ENCODE data around the gene CRHR1.
"Not testable (repeated sequence)": the region's sequence is repeated elsewhere in the genome, so short reads cannot be mapped to it uniquely, and the experiment has no call there.

The CRHR1 gene

DNA sequence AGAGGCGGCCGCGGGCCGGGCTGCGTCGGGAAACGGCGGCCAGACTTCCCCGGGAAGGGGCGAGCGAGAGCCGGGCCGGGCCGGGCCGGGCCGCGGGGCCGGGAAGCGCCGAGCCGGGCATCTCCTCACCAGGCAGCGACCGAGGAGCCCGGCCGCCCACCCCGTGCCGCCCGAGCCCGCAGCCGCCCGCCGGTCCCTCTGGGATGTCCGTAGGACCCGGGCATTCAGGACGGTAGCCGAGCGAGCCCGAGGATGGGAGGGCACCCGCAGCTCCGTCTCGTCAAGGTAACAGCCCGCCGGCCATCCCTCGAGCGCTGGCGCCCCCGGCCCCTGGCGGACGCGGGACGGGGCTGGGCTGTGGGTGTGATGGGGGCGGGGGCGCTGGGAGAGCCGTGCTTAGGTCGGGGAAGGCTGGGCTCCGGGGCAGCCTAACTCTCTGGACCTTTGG, at the start of gene CRHR1:
Gene CRHR1 (plus strand): TSS at position 28 of the 448 bp plus-strand sequence. CDS start 225 bp downstream, at position 253.
- DNase-seq (ENCODE audit: extremely low read depth in 1 of 2, low read depth in 1 of 2) = no peak

- no peak for DNase-seq (ENCODE audit: extremely low read depth in 1 of 2, low read depth in 1 of 2)
Observed at GRCh38 chr17:45734598-45734997, 49.5 kb upstream of the CRHR1 start.

GRCh38 chr17:45735488-45735887, 48.6 kb upstream of the CRHR1 start:
- DNase-seq (ENCODE audit: extremely low read depth in 1 of 2, low read depth in 1 of 2) = no peak

- DNase-seq (ENCODE audit: extremely low read depth in 1 of 2, low read depth in 1 of 2) = no peak
Observed at GRCh38 chr17:45739786-45740185, 44.3 kb upstream of the CRHR1 start.

GRCh38 chr17:45740553-45741330, 43.4 kb upstream of the CRHR1 start:
- no peak for DNase-seq (ENCODE audit: extremely low read depth in 1 of 2, low read depth in 1 of 2)

GRCh38 chr17:45742251-45742650, 41.9 kb upstream of the CRHR1 start:
- DNase-seq (ENCODE audit: extremely low read depth in 1 of 2, low read depth in 1 of 2) = no peak

DNA sequence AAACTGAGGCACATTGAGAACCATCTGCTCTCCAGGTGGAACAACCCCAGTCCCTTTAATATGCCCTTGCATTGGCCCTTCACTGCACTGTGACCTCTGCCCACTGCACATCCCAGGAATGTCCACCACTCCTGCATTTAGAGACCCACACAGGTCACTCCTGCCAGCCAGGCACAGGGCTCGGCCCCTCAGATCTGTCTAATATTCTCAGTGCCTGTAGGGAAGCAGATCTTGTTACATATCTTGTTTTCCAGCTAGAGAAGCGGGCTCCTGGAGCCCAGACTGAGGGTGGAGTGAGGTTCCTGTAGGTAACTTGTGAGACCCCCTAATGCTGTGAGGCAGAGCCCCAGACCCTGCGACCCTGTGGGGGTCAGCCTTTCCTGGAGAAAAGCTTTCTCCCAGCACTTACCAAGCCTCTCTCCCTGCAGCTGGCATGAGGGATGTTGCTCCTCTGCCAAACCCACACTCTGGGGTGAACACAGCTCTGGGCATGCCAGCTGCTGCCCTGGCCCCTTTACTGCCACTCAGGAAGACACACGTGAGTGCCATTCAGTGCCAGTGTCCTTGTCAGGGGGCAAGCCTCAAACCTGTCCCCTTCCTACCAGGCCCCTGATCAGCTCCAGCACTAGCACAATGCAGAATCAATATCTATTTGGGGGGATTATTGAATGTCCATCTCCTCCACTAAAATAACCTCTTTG, 40.3 kb upstream of the CRHR1 start:
- DNase-seq (ENCODE audit: extremely low read depth in 1 of 2, low read depth in 1 of 2) = no peak

DNA sequence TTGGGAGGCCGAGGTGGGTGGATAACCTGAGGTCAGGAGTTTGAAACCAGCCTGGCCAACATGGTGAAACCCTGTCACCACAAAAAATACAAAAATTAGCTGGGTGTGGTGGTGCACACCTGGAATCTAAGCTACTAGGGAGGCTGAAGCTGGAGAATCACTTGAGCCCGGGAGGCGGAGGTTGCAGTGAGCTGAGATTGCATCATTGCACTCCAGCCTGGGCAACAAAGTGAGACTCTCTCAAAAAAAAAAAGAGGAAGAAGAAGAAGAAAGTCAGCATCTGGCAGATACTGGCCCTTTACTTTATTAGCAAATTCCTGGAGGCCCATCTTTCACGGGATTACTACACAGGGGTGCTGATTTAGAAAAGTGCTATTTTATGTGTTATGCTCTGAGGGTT, 39.3 kb upstream of the CRHR1 start:
- not testable (repeated sequence) for DNase-seq (ENCODE audit: extremely low read depth in 1 of 2, low read depth in 1 of 2)

DNA sequence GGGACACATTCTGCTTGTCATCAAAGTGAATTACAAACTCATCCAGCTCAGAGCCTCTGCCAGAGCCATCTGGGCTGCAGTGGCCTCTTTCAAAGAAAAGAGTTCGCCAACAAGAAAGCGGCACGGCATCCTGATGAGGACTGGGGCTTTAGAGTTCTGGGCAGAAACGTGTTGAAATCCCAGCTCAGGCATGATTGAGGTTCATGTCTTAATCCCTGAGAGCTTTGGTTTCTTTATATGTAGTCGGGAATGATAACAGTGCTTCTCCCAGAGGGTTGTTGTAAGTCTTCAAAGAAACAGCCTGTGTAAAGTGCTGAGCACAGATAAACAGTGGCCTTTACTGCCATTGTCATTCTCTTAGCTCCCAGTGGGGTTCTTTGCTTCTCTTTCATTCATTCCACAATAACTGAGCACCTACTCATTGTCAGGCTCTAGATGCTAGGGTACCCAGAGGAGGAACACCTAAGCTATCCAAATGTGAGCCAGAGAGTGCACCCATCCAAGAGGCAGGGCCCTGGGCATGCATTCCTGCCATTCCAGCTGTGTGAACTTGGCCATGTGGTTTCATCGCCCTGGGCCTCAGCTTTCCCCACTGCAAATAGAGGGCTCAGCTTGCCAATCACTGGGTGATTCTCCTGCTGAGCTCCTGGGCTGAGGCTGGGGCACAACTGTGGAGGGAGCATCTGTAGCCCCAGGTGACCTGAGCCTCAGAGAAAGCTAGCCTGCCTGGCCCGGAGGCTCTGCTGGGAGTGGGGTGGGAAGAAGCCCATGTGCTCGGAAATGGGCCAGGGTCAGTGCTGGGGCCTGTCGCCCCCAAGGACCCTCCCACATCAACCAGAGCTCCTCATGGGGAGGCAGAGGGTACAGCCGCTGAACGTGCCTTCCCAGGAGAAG, 38.3 kb upstream of the CRHR1 start:
- DNase-seq (ENCODE audit: extremely low read depth in 1 of 2, low read depth in 1 of 2) = no peak

GRCh38 chr17:45747911-45748310, 36.2 kb upstream of the CRHR1 start:
- no peak for DNase-seq (ENCODE audit: extremely low read depth in 1 of 2, low read depth in 1 of 2)

GRCh38 chr17:45748731-45749310, 35.3 kb upstream of the CRHR1 start:
- no peak for DNase-seq (ENCODE audit: extremely low read depth in 1 of 2, low read depth in 1 of 2)

- DNase-seq (ENCODE audit: extremely low read depth in 1 of 2, low read depth in 1 of 2) = no peak
Observed at GRCh38 chr17:45749831-45750335, 34.2 kb upstream of the CRHR1 start.

DNA sequence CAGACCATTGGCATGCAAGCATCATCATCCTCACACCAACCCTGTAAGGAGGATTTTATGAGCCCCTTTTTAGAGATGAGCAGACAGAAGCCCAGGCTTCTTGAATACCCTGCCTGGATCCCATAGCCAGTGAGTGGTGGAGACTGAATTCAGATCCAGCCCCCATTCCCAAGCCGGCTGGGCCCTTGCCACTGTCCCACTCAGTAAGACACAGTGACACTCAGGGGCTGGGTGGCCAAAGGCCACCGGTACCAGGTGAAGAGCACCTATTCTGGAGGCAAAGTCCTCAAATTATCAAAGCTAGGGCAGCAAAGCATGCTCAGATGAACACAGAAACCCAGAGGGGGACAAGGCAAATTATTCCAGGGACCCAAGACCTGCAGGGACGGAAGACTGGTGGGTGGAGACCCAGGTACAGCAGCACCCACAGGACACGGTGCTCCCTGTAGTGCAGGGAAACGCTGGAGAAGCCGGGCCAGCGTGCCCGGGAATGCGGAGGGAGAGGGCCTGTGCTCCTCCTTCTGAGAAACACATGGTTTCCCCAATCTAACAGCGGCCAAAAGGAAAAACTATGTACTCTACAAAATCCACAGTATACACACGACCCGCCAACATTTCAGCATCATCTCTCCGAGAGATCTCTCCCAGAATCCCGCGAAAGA, 33.2 kb upstream of the CRHR1 start:
- no peak for DNase-seq (ENCODE audit: extremely low read depth in 1 of 2, low read depth in 1 of 2)

DNA sequence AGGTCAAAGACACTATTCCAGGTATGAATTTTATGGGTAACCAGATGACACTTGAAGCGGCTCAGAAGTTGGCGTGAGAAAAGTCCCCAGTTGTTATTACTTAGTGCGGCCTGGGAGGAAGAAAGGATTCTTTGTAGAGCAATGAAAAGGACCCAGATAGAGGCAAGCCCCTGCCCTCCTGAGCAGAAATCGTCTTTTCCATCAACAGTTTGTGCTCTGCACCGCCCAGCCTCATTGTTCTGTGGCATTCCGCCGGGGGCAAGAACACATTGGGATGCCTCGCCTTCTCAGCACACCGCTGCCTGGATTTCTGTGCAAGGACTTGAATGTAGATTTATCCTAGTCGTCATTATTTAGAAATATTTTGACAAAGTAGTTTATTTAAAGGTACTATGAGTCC, 32.7 kb upstream of the CRHR1 start:
- DNase-seq (ENCODE audit: extremely low read depth in 1 of 2, low read depth in 1 of 2) = no peak

DNA sequence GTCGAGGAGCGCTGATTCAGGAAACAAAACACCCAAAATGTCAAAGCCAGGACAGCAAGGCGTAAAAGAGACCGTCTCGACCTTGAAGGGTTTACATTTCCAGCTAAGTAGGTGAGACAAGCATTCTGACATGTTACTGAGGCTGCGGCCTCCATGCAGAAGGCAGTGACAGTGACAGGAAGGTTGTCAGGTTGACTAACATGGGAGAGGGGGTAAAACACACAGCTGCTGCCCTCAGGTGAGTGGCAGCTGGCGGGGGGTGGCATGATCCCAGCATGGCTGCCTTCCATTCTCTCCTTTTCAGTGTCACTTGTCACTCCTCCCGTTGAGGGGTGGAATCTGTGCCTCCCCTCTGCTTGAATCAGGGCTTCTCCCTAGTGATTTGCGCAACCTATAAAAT, 31.9 kb upstream of the CRHR1 start:
- DNase-seq (ENCODE audit: extremely low read depth in 1 of 2, low read depth in 1 of 2) = no peak

GRCh38 chr17:45753645-45754225, 30.4 kb upstream of the CRHR1 start:
- DNase-seq (ENCODE audit: extremely low read depth in 1 of 2, low read depth in 1 of 2) = no peak

- no peak for DNase-seq (ENCODE audit: extremely low read depth in 1 of 2, low read depth in 1 of 2)
Observed at GRCh38 chr17:45755050-45755449, 29.1 kb upstream of the CRHR1 start.

- no peak for DNase-seq (ENCODE audit: extremely low read depth in 1 of 2, low read depth in 1 of 2)
Observed at GRCh38 chr17:45756266-45756991, 27.7 kb upstream of the CRHR1 start.
